Neuron (in vitro differentiated cells): Measurements from ENCODE around the gene ATXN10.

Source experiments
- H2AFZ ChIP-seq: one replicate; pipeline ENCODE4 v1.6.1; 2013; ENCODE audit warnings: low read depth, mild to moderate bottlenecking, inconsistent platforms, low read length, moderate library complexity
- H3K27me3 ChIP-seq: one replicate; pipeline ENCODE4 v1.6.1; 2013; ENCODE audit warnings: low read length; ENCODE audit not compliant: insufficient read depth
- H3K36me3 ChIP-seq: one replicate; pipeline ENCODE4 v1.6.1; 2013; ENCODE audit warnings: low read length; ENCODE audit not compliant: insufficient read depth
- H3K4me1 ChIP-seq: one replicate; pipeline ENCODE4 v1.6.1; 2013; ENCODE audit warnings: low read length; ENCODE audit not compliant: insufficient read depth
- H3K4me3 ChIP-seq: 2 replicates; pipeline ENCODE4 v1.5.1; 2013; ENCODE audit warnings: mild to moderate bottlenecking, low read length, moderate library complexity
- H3K9me3 ChIP-seq: one replicate; pipeline ENCODE4 v1.6.1; 2013; ENCODE audit warnings: low read length

The ATXN10 gene

GRCh38 chr22:45770506-45770905 lies 98.9 kb downstream of the ATXN10 start:
- Histone ChIP-seq H3K4me1 (peaks cover 9% of the 10 kb centered on the region), H3K36me3 (peaks cover 4% of the 10 kb centered on the region), H3K9me3 (peaks cover 6% of the 10 kb centered on the region), H3K27me3 (no peaks in the 10 kb centered on the region), H3K4me3 (no peak overlapping the region), H2AFZ (no peak overlapping the region)

- H3K4me1 ChIP-seq, result peaks cover 9% of the 10 kb centered on the region
- no peak overlapping the region for H2AFZ ChIP-seq
- H3K4me3 ChIP-seq, result no peak overlapping the region
- peaks cover 4% of the 10 kb centered on the region for H3K36me3 ChIP-seq
- H3K9me3 ChIP-seq, result peaks cover 5% of the 10 kb centered on the region
- no peaks in the 10 kb centered on the region for H3K27me3 ChIP-seq
Observed at GRCh38 chr22:45771057-45771456, 99.4 kb downstream of the ATXN10 start.

GRCh38 chr22:45771711-45772110 lies 100.1 kb downstream of the ATXN10 start:
- peaks cover 9% of the 10 kb centered on the region for H3K4me1 ChIP-seq
- H3K27me3 ChIP-seq, result no peaks in the 10 kb centered on the region
- H2AFZ ChIP-seq, result no peak overlapping the region
- peaks cover 2% of the 10 kb centered on the region for H3K9me3 ChIP-seq
- H3K4me3 ChIP-seq, result no peak overlapping the region
- H3K36me3 ChIP-seq, result peaks cover 4% of the 10 kb centered on the region

- Histone ChIP-seq H3K36me3 (peaks cover 4% of the 10 kb centered on the region), H3K4me1 (peaks cover 9% of the 10 kb centered on the region), H3K27me3 (no peaks in the 10 kb centered on the region), H3K9me3 (peaks cover 2% of the 10 kb centered on the region), H2AFZ (no peak overlapping the region), H3K4me3 (no peak overlapping the region)
Observed at GRCh38 chr22:45772743-45773142, 101.1 kb downstream of the ATXN10 start.

GRCh38 chr22:45774001-45774670 lies 102.5 kb downstream of the ATXN10 start:
- peaks cover 2% of the 10 kb centered on the region for H3K9me3 ChIP-seq
- H2AFZ ChIP-seq, result no peak overlapping the region
- peaks cover 4% of the 10 kb centered on the region for H3K36me3 ChIP-seq
- no peak overlapping the region for H3K4me3 ChIP-seq
- H3K27me3 ChIP-seq, result no peaks in the 10 kb centered on the region
- peaks cover 9% of the 10 kb centered on the region for H3K4me1 ChIP-seq

- no peak overlapping the region for H3K4me3 ChIP-seq
Observed at GRCh38 chr22:45775062-45775461, 103.4 kb downstream of the ATXN10 start.

GRCh38 chr22:45775569-45776312 lies 104.1 kb downstream of the ATXN10 start:
- no peaks in the 10 kb centered on the region for H3K27me3 ChIP-seq
- peaks cover 9% of the 10 kb centered on the region for H3K4me1 ChIP-seq
- H2AFZ ChIP-seq, result no peak overlapping the region
- peaks cover 7% of the 10 kb centered on the region for H3K36me3 ChIP-seq
- H3K4me3 ChIP-seq, result no peak overlapping the region
- H3K9me3 ChIP-seq, result no peaks in the 10 kb centered on the region

More at GRCh38 chr22:45775062-45775461, 103.4 kb downstream of the ATXN10 start:
- Histone ChIP-seq H3K9me3 (peaks cover 2% of the 10 kb centered on the region), H3K4me1 (peaks cover 9% of the 10 kb centered on the region), H3K27me3 (no peaks in the 10 kb centered on the region), H3K36me3 (peaks cover 7% of the 10 kb centered on the region), H2AFZ (no peak overlapping the region)

GRCh38 chr22:45776313-45776585 lies 104.6 kb downstream of the ATXN10 start:
- H3K27me3 ChIP-seq, result no peaks in the 10 kb centered on the region
- peaks cover 9% of the 10 kb centered on the region for H3K4me1 ChIP-seq
- H3K4me3 ChIP-seq, result no peak overlapping the region
- H2AFZ ChIP-seq, result no peak overlapping the region
- no peaks in the 10 kb centered on the region for H3K9me3 ChIP-seq
- peaks cover 10% of the 10 kb centered on the region for H3K36me3 ChIP-seq

GRCh38 chr22:45777046-45777851 lies 105.6 kb downstream of the ATXN10 start:
- H3K4me1 ChIP-seq, result peaks cover 4% of the 10 kb centered on the region
- H3K9me3 ChIP-seq, result no peaks in the 10 kb centered on the region
- H3K27me3 ChIP-seq, result no peaks in the 10 kb centered on the region
- H3K36me3 ChIP-seq, result peaks cover 10% of the 10 kb centered on the region
- H2AFZ ChIP-seq, result no peak overlapping the region
- no peak overlapping the region for H3K4me3 ChIP-seq

- Histone ChIP-seq H3K36me3 (peaks cover 10% of the 10 kb centered on the region), H3K4me1 (no peaks in the 10 kb centered on the region), H3K27me3 (no peaks in the 10 kb centered on the region), H3K4me3 (no peak overlapping the region), H3K9me3 (no peaks in the 10 kb centered on the region), H2AFZ (no peak overlapping the region)
Observed at GRCh38 chr22:45777852-45778375, 106.3 kb downstream of the ATXN10 start.

GRCh38 chr22:45781459-45781858 lies 109.8 kb downstream of the ATXN10 start:
- Histone ChIP-seq H3K36me3 (peaks cover 5% of the 10 kb centered on the region), H3K9me3 (no peaks in the 10 kb centered on the region), H2AFZ (no peak overlapping the region)

GRCh38 chr22:45781966-45782365 lies 110.3 kb downstream of the ATXN10 start:
- H2AFZ ChIP-seq, result no peak overlapping the region
- H3K9me3 ChIP-seq, result no peaks in the 10 kb centered on the region
- H3K36me3 ChIP-seq, result peaks cover 5% of the 10 kb centered on the region
- H3K27me3 ChIP-seq, result no peaks in the 10 kb centered on the region
- H3K4me1 ChIP-seq, result no peaks in the 10 kb centered on the region
- no peak overlapping the region for H3K4me3 ChIP-seq

More at GRCh38 chr22:45781459-45781858, 109.8 kb downstream of the ATXN10 start:
- H3K27me3 ChIP-seq, result no peaks in the 10 kb centered on the region
- no peak overlapping the region for H3K4me3 ChIP-seq
- no peaks in the 10 kb centered on the region for H3K4me1 ChIP-seq

- H3K4me1 ChIP-seq, result no peaks in the 10 kb centered on the region
- H3K36me3 ChIP-seq, result peaks cover 5% of the 10 kb centered on the region
- no peaks in the 10 kb centered on the region for H3K27me3 ChIP-seq
- no peak overlapping the region for H2AFZ ChIP-seq
- no peak overlapping the region for H3K4me3 ChIP-seq
- H3K9me3 ChIP-seq, result no peaks in the 10 kb centered on the region
Observed at GRCh38 chr22:45783021-45783420, 111.4 kb downstream of the ATXN10 start.
